Colonic mucosa (tissue), 4 donors: ENCODE data around the gene DPM2. TPM values are rescaled to one million over a fixed set of nuclear protein-coding genes. Genes with fewer than 3 reads are reported as not detected.

Experiments used
- DNase-seq: peaks from one replicate; pipeline ENCODE4 v3.0.0-alpha.2; 2020
- H3K27ac ChIP-seq: fragments of 200-600 bp; one replicate; pipeline ENCODE4 v1.8.0; 2021
- H3K27me3 ChIP-seq: fragments of 200-600 bp; one replicate; pipeline ENCODE4 v1.8.0; 2021
- H3K36me3 ChIP-seq: fragments of 200-600 bp; one replicate; pipeline ENCODE4 v1.8.0; 2021
- H3K4me1 ChIP-seq: fragments of 200-600 bp; one replicate; pipeline ENCODE4 v1.8.0; 2021; ENCODE audit warnings: mild to moderate bottlenecking
- H3K4me3 ChIP-seq: fragments of 200-600 bp; one replicate; pipeline ENCODE4 v1.8.0; 2021
- H3K9ac ChIP-seq, 2 donors: one replicate each; pipeline ENCODE4 v1.7.0; 2013; ENCODE audit warnings: control low read depth in 2 of 2, low read depth in 2 of 2, low read length in 2 of 2
- H3K9me3 ChIP-seq: fragments of 200-600 bp; one replicate; pipeline ENCODE4 v1.8.0; 2021
- intact Hi-C: fragments of 100-400 bp; cut with DNase I; formaldehyde crosslinking; loops from one replicate; pipeline ENCODE4 v1.14.1; 2022
- total RNA-seq, 2 donors: library from RNA; stranded (reverse); fragmentation: NEBNext Ultra II Directional in 1 of 2; extraction: Animal tissue kit (Norgen Biotek cat#: 25700) in 1 of 2; gene quantifications; one replicate each; pipeline ENCODE4 v1.2.1, GENCODE V29; 2021
- TF ChIP-seq, protein P1 (sequence below): fragments of 200-600 bp; IDR thresholded peaks from one replicate; pipeline ENCODE4 v1.8.0; 2022; ENCODE audit warnings: antibody characterized with exemption, mild to moderate bottlenecking
- donor health status: healthy.
- donor health status: DM: no; HTN: no; CAD: no.
- donor health status: DM: no; HTN: no; CAD: no.

The DPM2 gene
- total RNA-seq, 2 donors from 2014 or later = 25.7 to 38.9 TPM

DNA sequence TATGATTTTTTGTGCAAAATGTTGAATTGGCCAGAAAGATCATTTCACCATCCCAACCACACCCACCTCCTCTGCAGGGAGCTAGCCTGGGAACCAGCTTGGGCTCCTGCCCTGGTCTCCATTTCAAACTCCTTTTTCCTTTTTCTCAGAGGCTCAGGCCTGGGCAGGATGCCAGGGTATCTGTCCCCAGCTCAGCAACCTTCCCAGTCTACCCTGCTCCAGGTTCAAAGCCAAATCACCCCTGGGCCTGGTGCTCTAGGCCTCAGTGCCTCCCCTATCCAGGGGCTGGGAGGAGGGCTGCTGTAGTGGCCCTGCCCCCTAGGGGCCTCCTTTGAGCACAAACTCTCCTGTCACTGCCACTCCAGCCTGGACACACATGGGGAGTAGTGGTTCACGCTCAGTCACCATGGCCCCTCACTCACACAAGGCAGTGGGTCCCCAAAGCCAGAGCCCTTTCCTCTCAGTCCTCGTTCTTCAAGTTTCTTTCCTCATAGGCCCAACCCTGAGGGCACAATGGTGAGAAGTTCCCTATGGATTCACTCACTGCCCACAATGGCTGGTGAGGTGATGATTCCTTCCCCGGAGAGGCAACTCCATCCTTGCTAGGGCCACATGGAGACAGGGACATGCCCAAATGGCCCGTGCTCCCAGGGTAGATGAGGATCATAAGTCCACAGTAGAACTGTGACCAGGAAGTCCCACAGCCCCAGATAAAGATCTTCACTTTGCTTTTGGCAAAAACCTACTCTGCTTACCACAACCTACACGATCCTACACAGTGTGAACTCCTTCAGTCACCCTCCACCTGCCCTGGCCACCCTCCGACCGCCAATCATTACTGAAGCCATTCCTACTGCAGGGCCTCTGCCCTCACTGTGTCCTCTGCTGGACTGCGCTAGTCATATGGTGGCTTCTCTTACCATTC is 19.2 kb downstream of the DPM2 start:
- Histone ChIP-seq H3K9me3 (no peaks in the 10 kb centered on the region), H3K27ac (peak overlapping the region; percentile 47), H3K4me3 (no peak overlapping the region), H3K4me1 (peaks cover 35% of the 10 kb centered on the region), H3K36me3 (no peaks in the 10 kb centered on the region), H3K27me3 (no peaks in the 10 kb centered on the region), H3K9ac (peak overlapping the region; percentile 8 to 35)
- TF ChIP-seq, protein P1, sequence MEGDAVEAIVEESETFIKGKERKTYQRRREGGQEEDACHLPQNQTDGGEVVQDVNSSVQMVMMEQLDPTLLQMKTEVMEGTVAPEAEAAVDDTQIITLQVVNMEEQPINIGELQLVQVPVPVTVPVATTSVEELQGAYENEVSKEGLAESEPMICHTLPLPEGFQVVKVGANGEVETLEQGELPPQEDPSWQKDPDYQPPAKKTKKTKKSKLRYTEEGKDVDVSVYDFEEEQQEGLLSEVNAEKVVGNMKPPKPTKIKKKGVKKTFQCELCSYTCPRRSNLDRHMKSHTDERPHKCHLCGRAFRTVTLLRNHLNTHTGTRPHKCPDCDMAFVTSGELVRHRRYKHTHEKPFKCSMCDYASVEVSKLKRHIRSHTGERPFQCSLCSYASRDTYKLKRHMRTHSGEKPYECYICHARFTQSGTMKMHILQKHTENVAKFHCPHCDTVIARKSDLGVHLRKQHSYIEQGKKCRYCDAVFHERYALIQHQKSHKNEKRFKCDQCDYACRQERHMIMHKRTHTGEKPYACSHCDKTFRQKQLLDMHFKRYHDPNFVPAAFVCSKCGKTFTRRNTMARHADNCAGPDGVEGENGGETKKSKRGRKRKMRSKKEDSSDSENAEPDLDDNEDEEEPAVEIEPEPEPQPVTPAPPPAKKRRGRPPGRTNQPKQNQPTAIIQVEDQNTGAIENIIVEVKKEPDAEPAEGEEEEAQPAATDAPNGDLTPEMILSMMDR = no peak
- peak; percentile 53 for DNase-seq
- intact Hi-C loops = loop anchor here (5.0 kb wide), 1 partner anchor 131 kb away; the partner anchor contains the start of gene CDK9

DNA sequence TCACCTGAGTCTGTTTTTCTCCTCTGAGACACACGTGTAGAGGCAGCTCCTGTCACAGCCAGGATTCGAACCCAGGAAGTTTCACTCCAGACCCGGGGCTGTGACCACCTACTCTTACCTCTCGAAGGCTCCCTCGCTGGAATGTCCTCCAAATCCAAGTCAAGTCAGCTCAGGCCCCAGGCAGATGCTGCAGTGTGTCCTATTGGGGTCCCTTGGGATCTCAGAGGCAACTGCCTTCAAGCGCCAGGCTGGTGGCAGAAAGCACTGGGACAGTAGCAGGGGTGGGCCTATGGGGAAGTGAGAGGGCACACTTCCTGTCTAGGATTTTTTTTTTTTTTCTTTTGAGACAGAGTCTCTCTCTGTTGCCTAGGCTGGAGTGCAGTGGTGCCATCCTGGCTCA is 20.1 kb downstream of the DPM2 start:
- H3K9ac ChIP-seq = peak overlapping the region in 1 of 2 donors; percentile 1
- no peaks in the 10 kb centered on the region for H3K27me3 ChIP-seq
- DNase-seq = no peak
- H3K4me3 ChIP-seq = no peak overlapping the region
- H3K27ac ChIP-seq = peak overlapping the region; percentile 16
- no peaks in the 10 kb centered on the region for H3K36me3 ChIP-seq
- no peaks in the 10 kb centered on the region for H3K9me3 ChIP-seq
- H3K4me1 ChIP-seq = peaks cover 35% of the 10 kb centered on the region
- TF ChIP-seq, protein P1 = no peak
- intact Hi-C loops = loop anchor here (2.0 to 5.0 kb wide), 2 partner anchors 47 to 130 kb away; partner anchors contain the start of gene CDK9

DNA sequence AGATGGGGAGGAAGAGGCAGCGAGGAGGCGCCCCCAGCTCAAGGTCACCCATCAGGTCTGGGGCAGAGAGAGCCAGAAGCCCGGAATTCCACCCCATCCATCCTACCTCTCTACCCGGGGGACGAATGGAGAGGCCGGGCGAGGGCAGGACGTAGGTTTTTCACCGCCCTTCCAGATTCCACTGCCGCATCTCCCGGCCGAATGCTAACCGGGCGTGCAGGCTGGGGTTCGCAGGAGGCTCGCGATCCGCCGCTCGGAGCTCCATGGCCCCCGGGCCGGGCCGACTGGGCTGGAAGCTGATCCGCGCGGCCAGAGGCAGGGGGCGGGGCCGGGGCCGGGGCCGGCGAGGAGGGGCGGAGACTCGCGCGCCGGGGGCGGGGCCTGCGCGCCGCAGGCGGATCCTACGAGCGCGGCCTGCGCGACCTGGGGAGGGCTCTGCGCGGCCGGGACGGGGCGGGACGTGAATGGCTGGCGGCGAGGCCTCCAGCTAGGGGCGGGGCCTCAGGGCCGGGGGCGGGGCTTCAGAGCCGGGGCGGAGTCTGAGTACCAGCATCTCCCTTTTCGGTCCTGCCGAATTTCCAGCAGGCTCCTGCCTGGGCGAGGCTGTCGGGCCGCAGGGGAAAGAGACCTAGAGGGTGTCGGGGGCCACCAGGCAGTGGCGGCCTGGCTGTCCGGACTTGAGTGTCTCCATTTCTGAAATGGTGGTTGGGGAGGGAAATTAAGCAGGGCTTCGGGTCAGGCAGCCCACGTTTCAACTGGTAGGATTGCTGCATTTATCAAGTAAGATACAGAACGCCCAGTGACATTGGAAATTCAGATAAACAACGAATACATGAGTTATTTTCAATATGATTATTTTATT is 20.7 kb downstream of the DPM2 start, which contains the start of gene ST6GALNAC4:
TSS of gene ST6GALNAC4 (minus strand) at position 322 of the 862 bp plus-strand sequence. CDS start 622 bp downstream, outside the sequence.
- Histone ChIP-seq H3K4me3 (peak within 1 kb of the TSS; percentile 59), H3K4me1 (peaks cover 35% of the 10 kb centered on the region), H3K27me3 (no peaks in the 10 kb centered on the region), H3K27ac (peak within 1 kb of the TSS; percentile 57), H3K36me3 (no peaks in the 10 kb centered on the region), H3K9ac (peak within 1 kb of the TSS; percentile 36 to 82), H3K9me3 (no peaks in the 10 kb centered on the region)
- TF ChIP-seq, protein P1 = no peak
- intact Hi-C loops = loop anchor here (2.0 to 5.0 kb wide), 2 partner anchors 46 to 130 kb away; partner anchors contain the start of gene CDK9
- DNase-seq = peak; percentile 97

DNA sequence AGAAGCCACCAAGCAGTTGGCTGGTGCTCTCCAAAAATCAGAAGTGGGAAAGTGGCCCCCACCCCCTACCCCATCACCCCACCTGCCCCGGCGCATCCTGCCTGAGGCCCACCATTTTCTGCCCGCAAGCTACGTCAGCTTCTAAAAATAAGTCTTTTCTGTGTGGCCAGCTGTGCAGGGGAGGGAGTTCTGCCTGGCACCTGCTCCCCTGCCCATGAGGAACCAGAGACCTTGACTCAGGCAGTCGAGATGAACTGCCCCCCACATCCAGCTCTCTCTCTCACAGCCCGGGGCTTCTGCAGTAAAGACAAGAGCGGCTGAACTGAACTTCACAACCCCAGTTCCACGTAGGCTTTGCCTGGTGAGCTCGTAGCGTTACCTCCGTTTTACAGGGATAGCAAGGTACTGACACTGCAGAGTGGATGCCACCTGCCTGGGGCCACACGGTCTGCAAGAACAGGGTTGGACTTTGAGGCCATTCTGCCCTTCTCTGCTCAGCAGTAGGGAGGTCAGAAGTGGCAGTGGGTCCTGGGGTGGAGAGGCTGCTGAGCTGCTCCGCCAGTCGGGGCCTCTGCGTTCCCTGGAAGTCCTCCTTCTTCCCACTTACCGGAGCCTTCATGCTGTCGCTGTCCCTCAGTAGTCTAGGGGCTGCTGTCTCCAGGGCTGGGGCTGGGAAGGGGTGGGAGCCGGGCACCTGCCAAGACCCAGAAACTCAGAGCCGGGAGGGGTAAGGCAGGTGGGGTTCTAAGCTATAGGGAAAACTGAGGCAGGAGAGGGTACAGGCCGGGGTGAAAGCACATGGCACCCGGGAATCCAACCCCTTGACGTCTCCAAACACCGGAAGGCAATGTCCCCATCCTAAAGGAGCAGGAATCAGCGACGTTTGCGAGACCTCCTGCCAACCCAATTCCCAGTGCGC is 21.6 kb downstream of the DPM2 start:
- intact Hi-C loops = loop anchor here (2.0 to 5.0 kb wide), 2 partner anchors 45 to 129 kb away; partner anchors contain the start of gene CDK9
- peaks cover 31% of the 10 kb centered on the region for H3K4me1 ChIP-seq
- peak overlapping the region; percentile 57 for H3K27ac ChIP-seq
- H3K27me3 ChIP-seq = no peaks in the 10 kb centered on the region
- DNase-seq = peak; percentile 51
- no peaks in the 10 kb centered on the region for H3K36me3 ChIP-seq
- peak overlapping the region; percentile 63 to 82 for H3K9ac ChIP-seq
- TF ChIP-seq, protein P1 = no peak
- peak overlapping the region; percentile 59 for H3K4me3 ChIP-seq
- H3K9me3 ChIP-seq = no peaks in the 10 kb centered on the region
